G401.6 (cell line): ENCODE results near the gene AKAP13.
"Not testable (repeated sequence)": the region's sequence is repeated elsewhere in the genome, so short reads cannot be mapped to it uniquely, and the experiment has no call there.

Experiments used
- FAIRE-seq: peaks from 2 replicates; lab custom pipeline; 2012; peaks lifted over from hg19 to GRCh38; lab: Jason Lieb, UNC

Gene AKAP13

DNA sequence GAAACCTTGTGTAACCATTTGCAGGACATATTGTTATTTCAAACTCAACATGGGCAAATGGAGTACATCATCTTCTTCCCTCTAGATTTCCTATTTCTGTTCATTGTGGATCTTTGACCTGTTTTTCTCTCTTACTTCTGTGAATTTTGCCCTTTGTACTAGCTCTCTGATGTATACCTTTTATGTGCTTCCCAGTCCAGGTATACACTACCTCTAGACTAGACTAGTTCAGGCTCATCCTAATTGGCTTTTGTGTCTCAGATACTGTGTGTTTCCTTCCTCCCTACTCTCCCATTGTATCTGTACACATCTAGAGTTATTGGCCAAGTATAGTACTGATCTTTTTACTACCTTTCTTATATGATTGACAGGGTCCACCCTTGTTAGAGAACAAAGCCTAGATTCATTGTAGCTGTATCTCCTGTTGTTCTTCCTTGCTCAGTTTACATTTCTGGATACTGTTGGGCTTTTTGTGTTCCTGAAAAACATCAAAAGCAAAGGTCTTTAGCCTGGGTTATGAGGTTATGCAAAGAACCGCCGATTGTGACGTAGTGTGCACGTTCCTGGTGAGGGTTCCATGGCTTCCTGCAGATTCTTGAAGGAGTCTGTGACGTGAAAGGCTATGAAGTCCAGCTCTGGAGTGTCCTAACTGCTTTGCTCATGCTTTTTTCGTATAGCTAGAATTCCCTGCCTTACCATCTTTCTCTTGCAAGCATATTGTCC is 247.0 kb downstream of the AKAP13 start:
- FAIRE-seq, result no peak

GRCh38 chr15:85630311-85630710 is 249.9 kb downstream of the AKAP13 start:
- no peak for FAIRE-seq

DNA sequence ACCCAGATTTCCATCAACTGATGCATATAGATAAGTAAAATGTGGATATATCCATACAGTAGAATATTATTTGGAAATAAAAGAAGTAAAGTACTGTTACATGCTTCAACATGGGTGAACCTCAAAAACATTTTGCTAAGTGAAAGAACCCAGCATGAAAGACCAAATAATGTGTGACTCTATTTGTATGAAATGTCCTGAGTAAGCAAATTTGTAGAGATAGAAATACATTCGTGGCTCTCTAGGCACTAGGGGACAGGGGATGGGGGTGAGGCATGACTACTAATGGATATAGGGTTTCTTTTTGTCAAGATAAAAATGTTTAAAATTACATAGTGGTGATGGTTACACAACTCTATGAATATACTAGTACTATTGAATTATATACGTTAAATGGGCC is 250.6 kb downstream of the AKAP13 start:
- no peak for FAIRE-seq

DNA sequence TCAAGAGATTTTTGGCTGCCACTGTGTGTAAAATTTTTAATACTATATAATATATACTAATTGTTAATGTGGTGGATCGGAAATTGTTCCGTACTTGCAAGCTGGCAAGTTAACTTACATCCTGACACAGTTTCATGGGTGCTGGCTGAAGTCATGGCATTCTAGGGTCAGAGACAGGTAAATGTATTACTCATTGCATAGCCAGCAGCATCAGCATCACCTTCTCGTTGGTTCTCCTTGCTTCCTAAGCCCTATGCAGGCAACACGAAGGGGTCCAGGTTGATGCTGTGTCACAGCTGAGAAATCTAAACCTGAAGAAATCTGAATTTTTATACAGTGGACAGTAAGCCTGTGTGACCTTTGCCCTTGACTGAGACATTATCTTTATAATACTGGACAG is 251.6 kb downstream of the AKAP13 start:
- no peak for FAIRE-seq

DNA sequence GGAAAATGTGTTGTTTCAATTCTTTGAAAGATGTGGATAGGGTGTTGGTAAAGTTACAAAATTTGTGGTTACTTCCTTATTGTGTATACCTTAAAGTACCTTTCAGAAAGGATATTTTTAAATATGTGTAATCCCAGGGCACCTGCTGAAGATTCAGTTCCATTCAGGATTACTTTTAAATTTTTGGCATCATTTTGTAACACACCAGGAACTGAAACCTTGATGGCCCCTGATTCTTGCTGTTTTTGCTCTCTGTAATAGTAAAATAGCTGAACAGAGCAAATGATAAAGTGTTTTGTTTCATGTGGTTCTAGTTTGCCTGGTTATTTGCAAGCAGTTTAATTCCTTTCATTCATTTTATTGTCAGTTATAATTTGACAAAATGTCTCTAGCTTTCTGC is 253.5 kb downstream of the AKAP13 start:
- FAIRE-seq, result no peak

GRCh38 chr15:85636351-85636750 is 255.9 kb downstream of the AKAP13 start:
- FAIRE-seq, result no peak

GRCh38 chr15:85639752-85640381 is 259.5 kb downstream of the AKAP13 start:
- no peak for FAIRE-seq

DNA sequence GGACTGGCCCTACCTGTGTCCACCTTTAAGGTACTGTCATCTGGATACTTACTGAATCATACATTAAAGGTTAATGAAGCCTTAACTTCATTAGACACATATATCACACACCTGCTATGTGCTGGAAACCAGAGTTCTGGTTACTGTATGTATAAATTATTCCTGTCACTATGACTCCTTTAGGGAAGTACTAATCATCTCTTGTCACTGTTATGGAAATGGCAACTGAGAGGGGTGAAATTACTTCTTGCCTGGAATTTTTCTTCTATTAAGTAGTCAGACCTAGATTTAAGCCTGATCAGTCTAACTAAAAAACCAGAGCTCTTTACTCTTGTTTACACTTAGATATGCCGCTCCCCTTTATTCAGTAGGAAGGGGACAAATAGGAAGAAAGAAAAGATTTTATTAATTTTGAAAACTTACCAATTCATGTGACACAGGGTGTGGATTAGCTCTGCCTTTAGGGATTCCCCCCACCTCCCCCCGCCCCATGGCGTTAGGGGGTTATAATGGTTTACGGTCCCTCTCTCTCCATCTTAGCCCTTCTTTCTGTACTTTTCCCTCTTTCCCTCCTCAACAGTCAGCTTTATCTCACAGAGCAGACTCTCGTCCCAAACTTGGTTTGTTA is 261.8 kb downstream of the AKAP13 start:
- no peak for FAIRE-seq

GRCh38 chr15:85642693-85643066 is 262.3 kb downstream of the AKAP13 start:
- no peak for FAIRE-seq

DNA sequence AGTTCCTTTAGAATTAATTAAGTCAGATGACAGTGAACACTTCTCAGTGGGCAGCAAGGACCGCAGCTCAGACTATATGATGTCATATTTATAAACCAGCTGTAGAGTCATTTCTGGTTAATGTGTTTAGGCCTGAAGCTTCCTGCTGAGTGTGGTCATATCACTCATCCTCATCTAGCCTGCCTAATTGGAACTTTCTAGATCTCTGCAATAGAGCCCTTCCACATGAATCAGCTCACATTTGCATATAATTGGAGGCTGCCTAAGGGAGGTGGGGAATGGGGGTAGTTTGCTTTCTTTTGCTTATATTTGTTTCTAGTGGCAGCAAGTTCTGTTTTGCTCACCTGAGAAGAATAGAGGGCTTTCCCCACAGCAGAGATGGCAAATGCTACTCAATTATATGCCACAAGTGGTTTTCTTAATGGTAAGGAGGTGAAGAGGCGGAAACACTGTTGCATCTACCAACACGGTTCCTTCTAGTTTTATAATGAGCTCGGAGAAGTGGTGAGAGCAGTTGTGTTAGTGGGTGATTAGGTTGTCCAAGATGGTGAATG is 266.2 kb downstream of the AKAP13 start:
- no peak for FAIRE-seq

GRCh38 chr15:85649372-85649771 is 269.0 kb downstream of the AKAP13 start:
- FAIRE-seq, result no peak

DNA sequence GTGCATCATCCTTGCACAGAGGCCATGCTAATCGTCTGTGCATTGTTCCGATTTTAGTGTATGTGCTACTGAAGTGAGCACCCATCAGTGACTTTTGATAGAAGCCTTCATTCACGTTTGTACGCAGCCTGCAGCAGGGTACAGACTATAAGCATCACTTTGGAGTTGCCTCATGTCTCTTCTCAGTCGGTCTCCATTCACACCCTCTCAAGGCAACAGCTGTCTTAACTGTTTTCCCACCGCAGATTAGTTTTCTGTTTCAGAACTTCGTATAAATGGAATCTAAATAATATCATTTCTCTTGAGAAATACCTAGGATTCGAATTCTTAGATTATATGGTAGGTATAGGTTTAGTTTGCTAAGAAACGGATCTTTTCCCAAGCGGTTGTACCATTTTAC is 271.1 kb downstream of the AKAP13 start:
- FAIRE-seq, result no peak

DNA sequence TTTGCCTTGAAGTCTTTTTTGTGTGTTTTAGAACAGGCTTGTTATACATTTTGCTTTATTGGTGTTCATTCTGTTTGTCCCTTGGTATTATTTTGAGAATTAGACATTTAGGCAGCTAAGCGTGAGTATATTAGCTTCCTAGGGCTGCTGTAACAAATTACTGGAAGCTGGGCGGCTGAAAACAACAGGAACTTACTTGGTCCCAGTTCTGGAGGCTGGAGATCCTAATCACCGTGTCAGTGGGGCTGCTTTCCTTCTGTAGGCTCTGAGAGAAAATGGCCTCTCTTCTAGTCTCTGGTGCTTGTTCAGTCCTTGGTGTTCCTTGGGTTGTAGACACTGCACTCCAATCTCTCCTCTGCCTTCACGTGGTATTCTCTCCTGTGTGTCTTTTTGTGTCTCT is 272.1 kb downstream of the AKAP13 start:
- FAIRE-seq, result no peak

- no peak for FAIRE-seq
These were observed 276.7 kb downstream of the AKAP13 start for GRCh38 chr15:85657132-85657531.

GRCh38 chr15:85658816-85659215 is 278.4 kb downstream of the AKAP13 start:
- FAIRE-seq, result no peak

DNA sequence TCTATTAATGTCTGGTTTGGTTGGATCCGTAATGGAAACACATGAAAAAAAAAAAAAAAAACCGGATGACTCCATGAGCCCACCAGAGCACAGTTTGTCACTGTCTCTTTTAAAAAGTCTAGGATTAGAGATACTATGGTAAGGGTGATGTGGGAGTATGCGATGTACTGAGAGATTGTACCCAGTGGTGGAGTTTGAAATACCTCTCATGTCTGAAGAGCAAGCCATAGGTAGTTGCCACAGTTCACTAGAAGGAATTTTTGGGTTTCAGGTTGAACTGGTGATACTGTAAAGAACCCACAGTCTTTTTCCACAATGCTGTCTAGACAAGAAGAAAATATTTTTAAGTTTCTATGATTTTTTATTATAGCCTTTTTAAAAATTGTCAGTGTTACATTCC is 281.5 kb downstream of the AKAP13 start:
- FAIRE-seq, result no peak

GRCh38 chr15:85665677-85666076 is 285.3 kb downstream of the AKAP13 start:
- not testable (repeated sequence) for FAIRE-seq

DNA sequence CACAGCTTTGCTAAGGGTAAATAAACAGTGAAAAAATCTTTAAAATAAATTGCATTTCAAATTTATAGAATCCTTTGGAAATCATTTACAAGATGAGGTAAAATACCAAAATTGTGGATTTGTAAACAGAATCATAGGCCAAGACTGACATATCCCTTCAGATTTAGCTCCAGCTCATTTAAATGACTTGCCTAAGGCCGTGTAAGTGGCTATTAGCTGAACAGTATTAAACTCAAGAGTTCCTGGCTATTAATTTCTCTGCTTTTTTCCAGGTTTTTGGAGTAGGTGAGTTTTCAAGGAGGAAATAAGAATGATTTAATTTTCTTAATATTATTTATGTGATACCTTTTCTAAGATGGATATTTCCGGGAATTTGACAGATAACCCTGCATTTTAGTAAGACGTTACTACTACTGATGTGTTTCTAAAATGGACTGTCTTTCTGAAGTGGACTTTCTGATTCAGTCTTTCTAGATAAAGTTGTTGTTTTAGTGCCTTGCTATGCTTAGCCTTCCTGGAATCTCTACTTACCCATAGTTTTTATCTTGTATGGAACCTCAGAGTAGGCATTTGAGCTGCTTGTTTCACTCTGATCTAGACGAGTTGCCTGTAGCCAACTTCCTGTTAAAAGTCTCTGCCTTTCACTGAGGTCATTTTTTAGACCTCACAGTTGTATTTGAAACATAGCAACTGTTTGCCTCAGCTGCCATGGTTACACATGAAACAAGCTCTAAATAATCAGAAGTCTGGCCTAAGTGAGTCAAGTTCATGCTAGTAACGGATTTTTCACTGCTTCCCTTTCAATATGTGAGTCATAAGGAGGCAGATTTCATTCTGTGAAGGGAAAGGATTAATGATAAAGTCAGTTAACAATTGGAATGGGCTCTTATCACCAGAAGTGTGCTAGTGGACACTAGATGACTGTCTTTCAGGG is 287.4 kb downstream of the AKAP13 start:
- no peak for FAIRE-seq

DNA sequence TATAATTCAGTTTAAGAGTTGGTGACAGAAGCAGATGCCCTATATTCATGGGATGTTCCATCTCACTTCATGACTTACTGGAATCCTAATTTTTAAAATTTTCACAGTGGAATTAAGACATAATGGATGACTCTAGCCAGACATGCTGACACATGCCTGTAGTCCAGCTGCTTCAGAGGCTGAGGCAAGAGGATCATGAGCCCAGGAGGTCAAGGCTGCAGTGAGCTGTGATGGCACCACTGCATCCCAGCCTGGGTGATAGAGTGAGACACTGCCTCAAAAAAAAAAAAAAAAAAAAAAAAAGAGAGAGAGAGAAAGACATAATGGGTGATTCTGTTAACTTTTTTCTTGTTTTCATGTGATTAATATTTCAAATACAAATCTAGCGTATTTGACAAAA is 290.8 kb downstream of the AKAP13 start:
- FAIRE-seq, result no peak

- no peak for FAIRE-seq
These were observed 292.1 kb downstream of the AKAP13 start for GRCh38 chr15:85672332-85673084.

DNA sequence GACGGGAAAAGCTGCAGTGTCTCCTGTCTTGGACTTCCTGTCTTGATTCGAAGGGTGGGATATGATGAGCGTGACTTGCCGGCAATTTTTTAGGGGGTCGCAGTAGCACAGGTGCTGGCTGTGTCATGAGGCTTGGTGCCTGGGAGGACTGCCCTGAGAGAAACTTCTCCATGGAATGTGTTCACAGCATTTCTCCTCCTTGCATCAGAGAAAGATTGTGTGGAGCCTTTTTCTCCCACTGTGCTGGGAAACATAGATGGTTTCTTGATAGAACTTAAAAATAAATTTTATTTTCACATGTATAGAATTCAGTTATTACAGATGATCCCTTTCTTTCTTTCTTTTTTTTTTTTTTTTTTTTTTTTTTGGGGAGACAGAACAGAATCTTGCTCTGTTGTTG is 292.9 kb downstream of the AKAP13 start:
- no peak for FAIRE-seq
